Activated CD8-positive, alpha-beta memory T cell treated with anti-CD3 and anti-CD28 coated beads for 36 hours (primary cell): ENCODE measurements around the gene LGALS8. TPM values are rescaled to one million over a fixed set of nuclear protein-coding genes. Genes with fewer than 3 reads are reported as not detected.
"Not testable (repeated sequence)": the region's sequence is repeated elsewhere in the genome, so short reads cannot be mapped to it uniquely, and the experiment has no call there.

ENCODE experiments used
- CTCF ChIA-PET: fragments of 350-600 bp; sonication (Branson Sonifier 250); formaldehyde crosslinking; loops from one replicate; lab custom pipeline; 2021; ENCODE audit warnings: antibody characterized with exemption; lab: Charles Lee
- POLR2A ChIA-PET: fragments of 350-600 bp; sonication (Branson Sonifier 250); formaldehyde crosslinking; loops from one replicate; lab custom pipeline; 2021; ENCODE audit warnings: antibody characterized with exemption; lab: Charles Lee
- total RNA-seq, 2 experiments: library from RNA; stranded (reverse); gene quantifications; one replicate each; pipeline ENCODE4 v1.2.3, GENCODE V29; 2021

Gene LGALS8
- total RNA-seq, 2 experiments from 2014 or later: 57.2 to 61.1 TPM

DNA sequence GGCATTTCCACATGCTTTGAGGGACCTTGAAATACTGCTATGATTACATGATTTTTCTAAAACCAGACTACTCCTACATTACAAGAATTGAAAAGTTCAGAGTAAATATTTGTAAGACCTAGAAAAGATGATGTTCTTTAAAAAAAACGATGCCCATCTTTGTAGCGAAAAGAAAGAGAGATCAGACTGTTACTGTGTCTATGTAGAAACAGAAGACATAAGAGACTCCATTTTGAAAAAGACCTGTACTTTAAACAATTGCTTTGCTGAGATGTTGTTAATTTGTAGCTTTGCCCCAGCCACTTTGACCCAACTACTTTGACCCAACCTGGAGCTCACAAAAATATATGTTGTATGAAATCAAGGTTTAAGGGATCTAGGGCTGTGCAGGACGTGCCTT is 19.4 kb upstream of the LGALS8 start:
- CTCF ChIA-PET, POLR2A ChIA-PET: not testable (repeated sequence)

GRCh38 chr1:236507022-236507700 is 16.6 kb upstream of the LGALS8 start:
- CTCF ChIA-PET: interaction anchor here (0.7 to 1.4 kb wide), 2 partner anchors 17 to 422 kb away, joined by 4 to 5 read pairs; no protein-coding TSS in a partner anchor
- POLR2A ChIA-PET: no interaction called here

- POLR2A ChIA-PET: no interaction called here
- CTCF ChIA-PET: interaction anchor here (0.7 to 1.4 kb wide), 3 partner anchors 19 to 403 kb away, joined by 3 to 5 read pairs (median 3); no protein-coding TSS in a partner anchor
These were observed 15.2 kb upstream of the LGALS8 start for GRCh38 chr1:236508593-236509027.

DNA sequence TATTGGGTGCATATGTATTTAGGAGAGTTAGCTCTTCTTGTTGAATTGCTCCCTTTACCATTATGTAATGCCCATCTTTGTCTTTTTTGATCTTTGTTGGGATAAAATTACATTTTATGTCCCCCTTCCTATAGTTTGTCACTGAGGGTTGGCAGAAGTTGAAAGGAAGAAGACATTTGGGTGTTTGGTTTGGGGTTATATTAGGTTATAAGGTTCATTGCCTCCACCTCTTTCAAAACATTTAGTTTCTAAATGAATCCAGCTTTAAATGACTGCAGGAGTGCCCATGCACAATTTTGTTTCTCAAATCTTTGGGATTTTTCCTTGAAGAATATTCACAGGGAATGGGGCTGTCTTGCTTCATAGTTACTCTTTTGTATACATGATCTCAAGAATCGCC is 14.6 kb upstream of the LGALS8 start:
- POLR2A ChIA-PET: no interaction called here

GRCh38 chr1:236509647-236510401 is 14.0 kb upstream of the LGALS8 start:
- POLR2A ChIA-PET: interaction anchor here (0.5 to 0.9 kb wide), 2 partner anchors 11 to 557 kb away, joined by 3 to 6 read pairs; no protein-coding TSS in a partner anchor
- CTCF ChIA-PET: interaction anchor here (0.6 to 0.8 kb wide), 3 partner anchors 33 to 405 kb away, joined by 3 read pairs; no protein-coding TSS in a partner anchor

More for the DNA sequence above, 14.6 kb upstream of the LGALS8 start:
- CTCF ChIA-PET: interaction anchor here (0.7 to 0.8 kb wide), 2 partner anchors 228 to 404 kb away, joined by 3 read pairs; no protein-coding TSS in a partner anchor

DNA sequence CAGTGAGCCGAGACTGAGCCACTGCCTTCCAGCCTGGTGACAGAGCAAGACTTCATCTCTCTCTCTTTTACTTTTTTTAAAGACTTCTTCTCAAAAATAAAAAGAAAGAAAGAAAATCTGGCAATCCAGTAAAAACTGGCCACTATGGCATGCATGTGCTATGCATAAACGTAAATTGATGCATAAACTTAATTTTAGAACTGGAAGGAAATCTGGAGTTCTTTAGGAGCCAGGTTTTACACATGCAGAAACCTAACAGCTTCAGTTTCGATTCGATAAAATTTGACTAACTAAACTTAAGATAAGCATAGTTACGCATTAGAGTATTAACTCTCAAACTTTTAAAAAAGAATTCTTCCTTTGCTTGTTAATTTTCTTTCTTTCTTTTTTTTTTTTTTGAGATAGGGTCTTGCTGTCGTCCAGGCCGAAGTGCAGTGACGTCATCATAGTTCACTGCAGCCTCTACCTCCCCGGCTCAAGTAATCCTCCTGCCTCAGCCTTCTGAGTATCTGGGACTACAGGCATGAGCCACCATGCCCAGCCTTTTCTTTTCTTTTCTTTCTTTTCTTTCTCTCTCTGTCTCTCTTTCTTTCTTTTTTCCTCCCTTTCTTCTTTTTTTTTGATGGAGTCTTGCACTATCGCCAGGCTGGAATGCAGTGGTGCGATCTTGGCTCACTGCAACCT is 11.9 kb upstream of the LGALS8 start:
- POLR2A ChIA-PET: no interaction called here
- CTCF ChIA-PET: no interaction called here

DNA sequence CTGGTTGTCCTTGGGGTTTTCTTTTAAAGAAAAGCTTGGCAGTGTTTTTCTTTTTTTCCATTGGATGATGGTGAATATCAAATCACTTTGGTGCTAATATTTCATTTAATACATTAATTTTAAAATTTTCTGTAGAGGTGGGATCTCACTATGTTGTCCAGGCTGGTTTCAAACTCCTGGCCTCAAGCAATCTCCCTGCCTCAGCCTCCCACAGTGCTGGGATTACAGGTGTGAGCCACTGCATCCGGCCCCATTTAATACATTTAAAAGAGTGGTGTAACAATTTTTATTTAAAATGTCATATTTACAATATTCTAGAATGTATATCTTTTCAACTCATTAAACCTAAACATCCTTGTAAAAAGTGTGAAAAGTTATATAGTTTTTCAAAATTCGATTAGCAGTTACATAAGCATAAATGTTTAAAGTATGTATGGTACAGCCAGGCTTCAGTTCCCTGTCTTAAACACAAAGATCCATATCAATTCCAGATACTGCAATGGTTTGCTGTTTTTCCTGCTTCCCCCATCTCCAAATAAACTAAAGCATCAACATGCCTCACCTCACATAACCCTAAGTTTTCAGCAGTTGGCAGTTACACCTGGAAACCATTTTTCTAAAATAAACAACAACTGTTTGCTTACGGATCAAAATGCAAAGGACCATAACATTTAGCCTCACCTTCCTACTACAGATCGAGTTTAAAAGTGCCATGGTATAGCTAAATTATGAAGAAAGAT is 8.9 kb upstream of the LGALS8 start:
- ChIA-PET CTCF (no interaction called here), POLR2A (no interaction called here)

GRCh38 chr1:236515443-236515958 is 8.3 kb upstream of the LGALS8 start:
- POLR2A ChIA-PET: no interaction called here
- CTCF ChIA-PET: no interaction called here

DNA sequence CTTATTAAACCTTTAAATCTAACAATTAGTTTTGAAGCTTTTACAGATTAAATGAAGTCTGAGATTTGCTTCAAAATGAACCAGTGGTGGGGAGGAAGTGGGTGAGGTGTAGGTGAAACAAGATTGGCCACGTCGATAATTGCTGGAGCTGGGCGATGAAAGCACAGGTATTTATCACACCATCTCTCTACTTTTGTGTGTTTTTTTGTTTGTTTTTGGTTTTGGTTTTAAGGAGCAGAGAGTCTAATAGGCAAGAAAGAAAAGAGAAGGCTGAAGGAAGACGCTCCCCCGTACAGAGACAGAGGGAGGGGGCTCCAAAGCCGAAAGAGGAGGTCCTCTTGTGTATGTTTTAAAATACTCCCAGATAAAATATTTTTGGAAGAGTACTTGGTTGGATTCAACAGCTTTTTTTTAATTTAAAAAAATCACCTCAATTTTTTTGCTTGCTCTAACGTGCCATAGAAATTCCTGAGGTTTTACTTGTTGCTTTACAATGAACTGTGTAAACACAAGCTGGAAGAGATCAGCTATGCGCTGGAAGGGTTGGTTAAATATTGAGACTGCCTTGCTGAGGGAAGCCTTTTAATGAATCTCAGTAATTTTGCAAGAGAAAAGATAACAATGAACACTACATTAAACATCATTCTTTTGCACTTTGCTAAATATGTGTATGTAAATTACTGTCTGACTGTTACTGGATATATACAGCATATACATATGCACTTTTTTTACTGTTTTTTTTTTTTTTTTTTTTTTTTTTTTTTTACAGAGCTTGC is 6.7 kb upstream of the LGALS8 start:
- POLR2A ChIA-PET: no interaction called here
- CTCF ChIA-PET: interaction anchor here (1.2 kb wide), 1 partner anchor 16 kb away, joined by 4 read pairs; no protein-coding TSS in a partner anchor

DNA sequence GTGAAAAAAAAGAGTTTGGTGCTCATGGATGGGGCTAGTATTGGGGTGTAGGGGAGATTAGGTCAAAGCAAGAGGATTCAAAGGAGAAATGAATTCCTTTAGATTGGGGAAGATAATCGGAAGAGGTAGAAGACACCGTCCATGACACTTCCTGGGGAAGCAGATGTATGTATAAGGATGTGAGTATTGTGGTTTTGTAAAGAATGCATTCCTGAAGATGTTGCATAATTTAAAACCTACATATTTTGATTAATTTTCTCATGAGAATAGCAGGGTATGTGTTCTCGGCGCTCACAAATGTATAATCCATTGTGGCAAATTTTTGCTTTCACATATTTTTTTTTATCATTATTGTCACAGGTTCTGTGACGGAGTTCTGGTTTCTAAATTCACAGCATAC is 5.5 kb upstream of the LGALS8 start:
- CTCF ChIA-PET: interaction anchor here (0.7 kb wide), 1 partner anchor 243 kb away, joined by 3 read pairs; no protein-coding TSS in a partner anchor
- POLR2A ChIA-PET: no interaction called here

- POLR2A ChIA-PET: interaction anchor here (0.7 to 1.2 kb wide), 2 partner anchors 10 to 253 kb away, joined by 3 to 6 read pairs; no protein-coding TSS in a partner anchor
- CTCF ChIA-PET: no interaction called here
These were observed 3.3 kb upstream of the LGALS8 start for GRCh38 chr1:236520445-236521005.

DNA sequence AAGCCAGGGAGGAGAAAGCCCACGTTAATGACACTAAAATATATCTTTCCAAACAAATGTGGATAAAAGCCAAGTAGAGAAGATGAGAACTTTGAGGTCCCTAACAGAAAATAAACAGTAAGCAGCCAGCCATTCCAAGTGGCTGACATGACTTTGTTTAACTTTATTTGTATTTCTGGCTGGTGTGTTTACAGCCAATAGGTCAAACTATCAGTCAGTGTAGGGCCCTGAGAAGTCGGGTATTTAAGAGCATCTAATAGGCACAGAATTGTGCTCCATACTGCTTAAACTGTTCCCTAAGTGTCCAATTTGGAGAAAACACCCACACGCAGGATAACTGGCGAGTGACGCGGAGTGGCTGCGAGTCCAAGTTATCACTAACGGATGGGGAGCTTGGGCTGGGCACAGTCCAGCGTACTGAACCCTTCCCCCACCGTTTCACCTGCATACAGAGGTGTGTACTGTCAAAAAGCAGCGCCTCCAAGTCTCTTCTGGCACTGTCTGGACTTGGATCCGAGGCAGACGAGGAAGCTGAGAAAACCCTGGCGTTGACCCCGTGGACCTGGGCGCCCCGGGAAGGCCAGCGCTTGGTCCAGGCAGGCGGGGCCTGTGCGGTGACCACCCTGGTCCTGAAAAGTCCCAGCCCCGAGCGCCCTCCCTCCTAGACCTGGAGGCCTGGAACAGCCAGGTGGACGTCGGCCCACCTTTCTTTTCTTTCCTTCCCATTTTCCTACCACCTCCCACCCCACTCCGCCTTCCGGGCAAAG is 662 bp upstream of the LGALS8 start:
- ChIA-PET POLR2A (interaction anchor here (0.6 to 1.2 kb wide), 3 partner anchors 11 to 412 kb away, joined by 3 to 6 read pairs (median 4); no protein-coding TSS in a partner anchor), CTCF (no interaction called here)

DNA sequence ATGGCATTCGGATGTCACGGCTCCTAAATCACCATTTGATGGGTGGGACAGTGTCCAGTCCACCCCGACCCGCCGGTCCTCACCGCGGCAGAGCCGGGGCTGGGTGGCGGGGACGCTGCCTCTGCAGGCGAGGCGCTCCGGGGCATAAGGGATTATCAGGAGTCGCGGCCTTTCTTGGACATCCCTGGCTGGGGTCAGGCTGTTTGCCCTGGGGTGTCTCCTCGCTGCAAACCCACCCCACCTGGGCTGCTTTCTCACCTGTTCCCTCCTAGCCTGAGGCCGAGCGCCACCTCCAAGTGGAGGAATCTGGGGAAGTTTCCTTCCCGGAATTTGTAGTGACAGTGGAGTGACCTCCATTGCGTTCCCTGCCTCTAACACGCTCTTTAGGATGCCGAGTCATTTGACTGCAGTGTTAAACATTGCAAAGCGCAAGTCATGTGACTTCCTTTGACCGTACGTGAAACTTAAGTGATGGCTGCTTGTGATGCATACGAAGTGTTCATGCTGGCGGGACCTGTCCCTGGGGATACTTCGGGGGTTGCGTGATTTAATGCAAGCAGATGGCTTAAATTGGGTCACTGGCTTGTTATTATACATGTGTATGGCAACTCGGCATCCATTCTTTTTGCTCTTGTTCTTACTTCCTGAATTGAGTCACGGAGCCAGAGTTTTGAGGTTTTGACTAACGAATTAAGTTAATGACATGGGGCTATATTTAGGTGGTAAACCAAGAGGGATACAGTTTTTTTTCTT is 536 bp downstream of the LGALS8 start:
- ChIA-PET POLR2A (interaction anchor here (1.0 to 1.2 kb wide), 3 partner anchors 10 to 414 kb away, joined by 3 to 6 read pairs (median 4); no protein-coding TSS in a partner anchor), CTCF (interaction anchor here (0.5 to 1.3 kb wide), 2 partner anchors 10 to 32 kb away, joined by 3 read pairs; no protein-coding TSS in a partner anchor)

DNA sequence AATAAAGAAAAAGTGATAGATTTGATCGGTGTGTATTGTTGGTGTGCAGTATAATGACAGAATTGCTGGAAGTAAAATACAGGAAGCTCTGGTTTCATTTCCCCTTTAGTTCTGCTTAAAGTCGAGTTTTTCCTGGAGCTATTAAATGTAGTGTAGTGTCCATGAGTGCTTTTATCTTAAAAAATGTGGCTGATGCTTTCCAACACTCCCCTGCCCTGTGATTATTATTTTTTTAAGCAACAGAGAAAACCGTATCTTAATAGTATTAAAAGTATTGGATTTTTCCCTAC is 1.1 kb downstream of the LGALS8 start:
- CTCF ChIA-PET: interaction anchor here (1.3 kb wide), 1 partner anchor 9 kb away, joined by 3 read pairs; no protein-coding TSS in a partner anchor
- POLR2A ChIA-PET: interaction anchor here (0.6 to 1.0 kb wide), 3 partner anchors 9 to 16 kb away, joined by 3 to 4 read pairs (median 3); no protein-coding TSS in a partner anchor

DNA sequence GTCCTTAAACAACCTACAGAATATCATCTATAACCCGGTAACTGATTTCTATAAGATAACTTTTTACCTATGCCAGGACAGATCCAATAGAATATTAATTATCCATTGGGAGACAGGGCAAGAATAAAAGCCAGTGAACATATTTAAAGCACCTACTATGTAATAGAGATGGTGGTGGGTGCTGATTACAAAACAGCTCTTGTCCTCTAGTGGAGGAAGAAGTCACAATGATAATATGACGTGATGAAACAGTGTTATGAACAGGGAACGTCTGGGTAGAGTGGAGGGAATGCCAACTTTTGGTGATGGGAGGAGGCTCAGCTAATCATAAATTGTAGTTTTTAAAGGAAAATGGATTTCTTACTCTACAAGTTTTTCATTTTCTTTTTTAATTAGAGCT is 2.3 kb downstream of the LGALS8 start:
- ChIA-PET POLR2A (interaction anchor here (0.9 kb wide), 1 partner anchor 10 kb away, joined by 4 read pairs; no protein-coding TSS in a partner anchor), CTCF (no interaction called here)

- ChIA-PET POLR2A (no interaction called here), CTCF (no interaction called here)
These were observed 6.5 kb downstream of the LGALS8 start for GRCh38 chr1:236530286-236530685.
